ENCODE results near the gene PROSER2. TPM values are rescaled to one million over a fixed set of nuclear protein-coding genes. Genes with fewer than 3 reads are reported as not detected.

Gene PROSER2
- total and polyA plus RNA-seq, 9 of the 15 experiments (the other 6 are each of a cell fraction or from before 2014, with no cell fraction given), result 0.62 to 14.8 (median 2.9) TPM

DNA sequence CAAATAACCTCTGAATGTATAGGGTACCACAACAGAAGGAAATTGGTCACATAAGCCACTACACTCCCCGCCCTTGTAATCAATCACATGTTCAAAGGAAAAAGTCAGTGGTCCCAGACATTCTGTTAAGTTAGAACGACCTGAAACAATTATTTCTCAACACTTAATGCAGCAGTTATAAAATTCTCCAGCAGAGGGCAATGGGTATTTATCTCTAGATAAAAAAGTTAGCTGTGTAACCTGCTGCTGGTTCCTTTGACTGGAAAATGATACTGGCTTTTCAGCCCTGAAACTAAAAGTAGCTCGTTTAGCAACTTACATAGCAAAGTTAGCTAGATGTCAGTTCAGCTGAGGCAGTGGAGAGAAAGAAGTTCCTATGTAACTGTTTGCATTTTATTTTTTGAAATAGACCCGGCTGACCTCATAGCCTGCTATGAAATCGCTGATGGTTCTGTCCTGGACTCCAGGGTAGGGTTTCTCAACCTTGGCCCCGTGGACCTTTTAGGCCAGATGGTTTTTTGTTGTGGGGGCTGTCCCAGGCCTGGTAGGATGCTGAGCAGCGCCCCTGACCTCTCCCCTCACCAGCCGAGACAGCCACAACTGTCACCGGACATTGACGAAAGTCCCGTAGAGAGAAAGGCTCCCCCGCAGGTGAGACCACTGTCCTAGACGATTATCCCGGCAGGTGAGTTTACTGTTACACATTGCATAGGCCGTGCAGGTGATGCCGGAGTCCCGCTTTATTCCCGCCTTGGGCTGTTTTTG, 40.2 kb upstream of the PROSER2 start:
- ChIA-PET CTCF (ENCODE audit: low intra/inter-chr PET ratio) (interaction anchor here (0.8 to 2.3 kb wide), 2 partner anchors 203 to 928 kb away, joined by 4 to 7 read pairs; no protein-coding TSS in a partner anchor), POLR2A (interaction anchor here (0.6 to 2.0 kb wide), 4 partner anchors 21 to 415 kb away, joined by 3 to 4 read pairs (median 4); no protein-coding TSS in a partner anchor)
- no TSS peak for BruUV-seq (replicated peaks)
- Histone ChIP-seq H3K9me1 (ENCODE audit: control insufficient read depth, insufficient read depth, low read length) (no peaks in the 10 kb centered on the region), H3K27ac (ENCODE audit: extremely low read depth, low read depth, low read length) (no peak overlapping the region), H4K20me1 (replicated peaks; ENCODE audit: control insufficient read depth, insufficient read depth, low read length) (no peaks in the 10 kb centered on the region), H3K9me3 (replicated peaks; ENCODE audit: control insufficient read depth, insufficient read depth, low read depth, low read length) (no peaks in the 10 kb centered on the region; the same call in 1 of the 2 replicates), H3K4me3 (no peak overlapping the region), H3K79me2 (ENCODE audit: control insufficient read depth, insufficient read depth, low read length) (no peaks in the 10 kb centered on the region), H3K4me1 (replicated peaks in 1 of 2; ENCODE audit: control insufficient read depth in 2 of 2, insufficient read depth in 2 of 2, low read length in 2 of 2) (peaks cover 3 to 4% of the 10 kb centered on the region in 2 experiments; a peak in 2 of 5 replicates), H3K4me2 (ENCODE audit: insufficient read depth, low read length) (no peak overlapping the region), H3K27me3 (ENCODE audit: control insufficient read depth in 2 of 2, insufficient read depth in 2 of 2, low read length in 2 of 2) (peaks cover 24 to 46% of the 10 kb centered on the region in 2 experiments), H2AFZ (ENCODE audit: low read depth, low read length) (peak overlapping the region; percentile 51; the same call in 1 of the 2 replicates), H3K9ac (ENCODE audit: insufficient read depth in 1 of 2, low read depth in 2 of 2, low read length in 2 of 2) (peak overlapping the region in 1 of 2 experiments; percentile 39; a peak in 1 of 4 replicates), H3K36me3 (ENCODE audit: control insufficient read depth, insufficient read depth, low read length) (no peaks in the 10 kb centered on the region)
- WGBS (ENCODE audit: insufficient coverage, low coverage, missing lambda C conversion rate), result 23% methylated on average over 17 of the region's 18 CpGs
- in situ Hi-C loops (cut with MboI), result loop anchor here (25.0 kb wide), 1 partner anchor 929 kb away; no protein-coding TSS in a partner anchor
- FAIRE-seq, result peak; percentile 82
- intact Hi-C loops (cut with micrococcal nuclease), result loop anchor here (2.0 kb wide), 1 partner anchor 204 kb away; no protein-coding TSS in a partner anchor
- peak; percentile 56 to 69 (median 60) for DNase-seq (ENCODE audit: extremely low read depth in 1 of 4, low spot score in 3 of 4)
- ATAC-seq, result peak; percentile 77
- TF ChIP-seq CEBPB (tag; IDR thresholded peaks at IDR 0.05) (peak; percentile 85), SMAD1 (IDR thresholded peaks at IDR 0.05; ENCODE audit: low read depth, low read length, partially characterized antibody) (no peak), NFIC (IDR thresholded peaks at IDR 0.05) (no peak), CTCF (IDR thresholded peaks at IDR 0.05 in 2 of 3, conservative IDR thresholded peaks at IDR 0.05 in 1 of 3; ENCODE audit: insufficient read depth in 2 of 3, low read depth in 1 of 3, low read length in 3 of 3) (peak; percentile 55 to 88 (median 73); a peak in 5 of 6 replicates), ARID3A (IDR thresholded peaks at IDR 0.05; ENCODE audit: borderline replicate concordance, low read depth, low read length) (peak; percentile 91), KDM1A (IDR thresholded peaks at IDR 0.05) (no peak), RAD21 (CRISPR knock-in tag; conservative IDR thresholded peaks at IDR 0.05 in 1 of 2, IDR thresholded peaks at IDR 0.05 in 1 of 2) (peak; percentile 62 to 85), CEBPG (CRISPR knock-in tag; IDR thresholded peaks at IDR 0.05) (no peak), CEBPG (tag; conservative IDR thresholded peaks at IDR 0.05 in 1 of 2, IDR thresholded peaks at IDR 0.05 in 1 of 2) (peak in 1 of 2 experiments; percentile 73; a peak in 2 of 4 replicates), ZNF174 (CRISPR knock-in tag; IDR thresholded peaks at IDR 0.05) (no peak), SMC3 (conservative IDR thresholded peaks at IDR 0.05; ENCODE audit: insufficient read depth, low read depth, low read length) (peak; percentile 77), JUND (IDR thresholded peaks at IDR 0.05; ENCODE audit: borderline replicate concordance, low read depth, low read length) (peak; percentile 15; the same call in 1 of the 2 replicates), JUND (tag; IDR thresholded peaks at IDR 0.05; ENCODE audit: borderline replicate concordance, low read depth, low read length) (no peak)
- TF ChIP-seq, protein P1, sequence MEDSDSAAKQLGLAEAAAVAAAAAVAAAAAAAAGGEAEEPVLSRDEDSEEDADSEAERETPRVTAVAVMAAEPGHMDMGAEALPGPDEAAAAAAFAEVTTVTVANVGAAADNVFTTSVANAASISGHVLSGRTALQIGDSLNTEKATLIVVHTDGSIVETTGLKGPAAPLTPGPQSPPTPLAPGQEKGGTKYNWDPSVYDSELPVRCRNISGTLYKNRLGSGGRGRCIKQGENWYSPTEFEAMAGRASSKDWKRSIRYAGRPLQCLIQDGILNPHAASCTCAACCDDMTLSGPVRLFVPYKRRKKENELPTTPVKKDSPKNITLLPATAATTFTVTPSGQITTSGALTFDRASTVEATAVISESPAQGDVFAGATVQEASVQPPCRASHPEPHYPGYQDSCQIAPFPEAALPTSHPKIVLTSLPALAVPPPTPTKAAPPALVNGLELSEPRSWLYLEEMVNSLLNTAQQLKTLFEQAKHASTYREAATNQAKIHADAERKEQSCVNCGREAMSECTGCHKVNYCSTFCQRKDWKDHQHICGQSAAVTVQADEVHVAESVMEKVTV (CRISPR knock-in tag; IDR thresholded peaks at IDR 0.05), result peak; percentile 44; the same call in 1 of the 2 replicates
